SK-N-MC (cell line): ENCODE measurements around the gene GPC5.

Experiments used
- EZH2 ChIP-seq: fragments of 200-600 bp; sonication (generic); IDR thresholded peaks from one replicate; pipeline ENCODE4 v1.6.1; 2017; ENCODE audit warnings: antibody characterized with exemption
- POLR2AphosphoS5 ChIP-seq: IDR thresholded peaks from 2 replicates; pipeline ENCODE4 v1.6.1; 2012; ENCODE audit warnings: mild to moderate bottlenecking, low read depth, low read length, borderline replicate concordance

DNA sequence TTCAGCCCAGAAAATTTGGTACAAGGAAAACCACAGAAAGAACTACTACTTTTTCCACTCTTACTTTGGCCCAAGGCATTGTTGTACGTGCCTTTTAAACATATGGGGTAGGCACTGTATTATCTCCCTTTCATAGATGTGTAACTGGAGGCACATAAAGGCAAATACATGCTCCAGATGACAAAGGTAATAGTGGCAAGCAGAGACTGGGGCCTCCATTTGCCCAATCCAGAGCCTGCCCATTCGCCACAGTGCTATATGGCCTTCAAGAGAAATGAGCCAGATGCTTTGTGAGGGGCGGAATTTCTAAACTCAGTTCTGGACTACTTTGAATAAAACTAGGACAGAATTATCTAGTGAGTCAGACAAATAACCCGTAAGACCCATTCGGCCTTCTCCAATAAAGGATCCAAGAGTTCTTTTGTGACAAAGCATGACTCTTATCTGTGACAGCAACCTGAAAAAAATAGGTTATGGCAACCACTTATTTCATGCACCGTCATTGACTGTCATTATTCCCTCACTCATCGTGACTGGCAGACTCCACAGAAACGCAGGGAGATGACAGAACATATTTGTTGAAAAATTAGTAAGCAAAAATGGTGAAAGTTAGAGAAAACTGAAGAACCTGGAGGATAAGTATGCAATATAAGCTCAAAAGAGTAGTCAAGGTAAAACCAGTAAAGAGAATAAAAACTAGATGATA lies 1116.2 kb downstream of the GPC5 start:
- TF ChIP-seq POLR2AphosphoS5 (no peak), EZH2 (no peak)
